T1000 (cell line): ENCODE results near the gene HMOX1.

Experiments used
- DNase-seq: peaks from one replicate; lab custom pipeline; 2025; ENCODE audit warnings: mixed read lengths; lab: John Stamatoyannopoulos, UW

The HMOX1 gene

GRCh38 chr22:35406443-35406842 is 25.5 kb downstream of the HMOX1 start:
- no peak for DNase-seq

- DNase-seq = no peak
Measured at GRCh38 chr22:35407362-35407761, 26.5 kb downstream of the HMOX1 start.

DNA sequence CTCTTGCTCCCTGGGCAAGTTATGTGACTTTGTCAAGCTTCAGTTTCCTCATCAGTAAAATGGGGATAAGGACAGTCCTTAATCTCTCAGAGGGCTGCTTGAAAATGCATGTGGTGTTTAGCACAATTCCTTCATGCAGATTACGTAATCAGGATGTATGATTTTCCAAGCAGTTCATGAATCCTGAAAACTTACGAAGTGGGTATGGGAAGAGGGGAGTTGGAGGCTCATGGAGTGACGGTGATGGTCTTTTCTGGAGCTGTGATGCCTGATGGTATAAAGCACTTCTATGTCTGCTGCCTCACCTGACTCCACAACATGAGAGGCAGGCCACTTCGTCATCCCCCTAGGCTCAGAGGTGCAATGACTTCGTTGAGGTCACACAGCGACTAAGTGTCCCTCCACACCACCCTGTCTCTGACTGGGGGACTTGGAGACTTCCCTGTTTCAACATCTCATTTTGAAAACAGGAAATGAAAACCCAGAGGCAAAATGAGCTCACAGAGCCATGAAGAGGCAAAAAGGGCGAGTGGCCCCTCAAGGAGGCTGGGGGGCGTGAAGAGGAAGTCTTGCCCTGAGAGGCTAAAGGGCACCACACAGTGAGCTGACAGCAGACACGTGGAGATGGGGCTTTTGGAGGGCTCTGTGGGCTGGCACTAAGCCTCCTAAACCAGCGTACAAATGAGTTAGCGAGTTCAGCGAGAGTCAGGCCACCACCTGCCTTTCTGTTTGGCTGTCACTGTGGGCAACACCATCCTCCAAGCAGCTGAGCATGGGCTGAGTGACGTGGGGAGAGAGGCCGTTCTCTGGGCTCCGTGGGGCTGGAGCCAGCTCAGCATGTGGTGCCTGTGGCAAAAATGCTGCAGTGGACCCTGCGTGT is 29.1 kb downstream of the HMOX1 start:
- DNase-seq = no peak

DNA sequence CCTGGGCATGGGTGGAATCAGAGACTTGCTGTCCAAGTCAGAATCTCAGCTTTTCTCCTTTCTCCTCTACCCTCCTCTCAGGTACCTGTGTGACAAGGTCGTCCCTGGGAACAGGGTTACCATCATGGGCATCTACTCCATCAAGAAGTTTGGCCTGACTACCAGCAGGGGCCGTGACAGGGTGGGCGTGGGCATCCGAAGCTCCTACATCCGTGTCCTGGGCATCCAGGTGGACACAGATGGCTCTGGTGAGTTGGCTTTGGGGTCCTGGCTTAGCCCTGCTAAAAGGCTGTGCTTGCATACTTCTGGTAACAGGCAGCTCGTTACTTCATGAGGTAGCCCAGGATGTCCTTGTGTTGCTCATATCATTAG is 29.8 kb downstream of the HMOX1 start:
- DNase-seq = no peak

GRCh38 chr22:35411102-35411501 is 30.2 kb downstream of the HMOX1 start:
- no peak for DNase-seq

GRCh38 chr22:35413624-35414023 is 32.7 kb downstream of the HMOX1 start:
- no peak for DNase-seq

- no peak for DNase-seq
Measured at GRCh38 chr22:35417606-35418005, 36.7 kb downstream of the HMOX1 start.

DNA sequence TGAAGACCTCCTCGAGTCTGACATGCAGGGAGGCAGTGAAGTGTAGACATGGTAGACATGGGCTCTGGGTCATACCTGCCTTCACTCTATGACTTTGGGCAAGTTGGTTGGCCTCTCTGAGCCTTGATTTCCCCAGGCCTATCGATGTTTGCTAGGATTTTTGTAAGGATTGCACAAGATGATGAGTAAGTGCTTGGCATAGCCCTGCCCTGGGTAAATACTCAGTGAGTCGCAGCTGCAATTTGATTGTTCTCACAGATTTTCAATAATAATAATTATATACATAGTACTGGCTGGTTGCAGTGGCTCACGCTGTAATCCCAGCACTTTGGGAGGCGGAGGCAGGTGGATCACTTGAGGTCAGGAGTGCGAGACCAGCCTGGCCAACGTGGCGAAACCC is 37.2 kb downstream of the HMOX1 start:
- DNase-seq = no peak

DNA sequence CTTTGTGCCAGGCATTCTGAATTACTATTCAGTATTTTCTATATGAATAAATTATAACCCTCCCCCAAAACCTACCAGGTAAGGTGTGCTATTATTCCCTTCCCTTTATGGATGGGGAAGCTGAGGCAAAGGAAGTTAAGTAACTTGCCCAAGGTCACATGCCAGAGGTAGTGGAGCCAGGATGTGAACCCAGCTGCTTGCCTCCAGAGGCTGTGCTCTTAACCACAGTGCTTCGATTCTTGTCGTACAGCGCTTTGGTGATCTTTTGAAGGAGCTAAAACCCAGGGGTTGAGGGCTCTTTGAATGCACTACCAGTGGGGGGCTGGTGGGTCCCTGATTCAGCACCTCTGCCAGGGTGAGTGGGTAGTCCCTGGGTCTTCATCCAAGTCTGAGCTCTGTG is 37.8 kb downstream of the HMOX1 start:
- no peak for DNase-seq

GRCh38 chr22:35419756-35420155 is 38.9 kb downstream of the HMOX1 start:
- no peak for DNase-seq

GRCh38 chr22:35421121-35421520 is 40.2 kb downstream of the HMOX1 start:
- no peak for DNase-seq

- DNase-seq = no peak
Measured at GRCh38 chr22:35422145-35422544, 41.2 kb downstream of the HMOX1 start.

DNA sequence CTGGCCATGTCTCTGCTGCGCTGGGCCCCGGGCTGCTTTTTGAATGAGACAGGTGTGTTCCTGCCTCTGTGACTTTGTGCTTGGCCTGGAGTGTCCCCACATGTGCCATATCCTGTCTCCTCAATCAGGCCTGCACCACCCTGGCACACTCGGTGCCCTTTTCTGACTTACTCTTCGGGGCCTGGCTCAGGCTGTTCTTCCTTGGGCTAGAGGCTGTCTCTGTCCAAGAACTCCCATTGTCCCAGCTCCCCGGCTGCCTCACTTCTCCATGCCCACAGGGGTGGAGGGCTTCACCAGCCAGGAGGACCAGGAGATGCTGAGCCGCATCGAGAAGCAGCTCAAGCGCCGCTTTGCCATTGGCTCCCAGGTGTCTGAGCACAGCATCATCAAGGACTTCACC is 42.0 kb downstream of the HMOX1 start:
- DNase-seq = no peak

DNA sequence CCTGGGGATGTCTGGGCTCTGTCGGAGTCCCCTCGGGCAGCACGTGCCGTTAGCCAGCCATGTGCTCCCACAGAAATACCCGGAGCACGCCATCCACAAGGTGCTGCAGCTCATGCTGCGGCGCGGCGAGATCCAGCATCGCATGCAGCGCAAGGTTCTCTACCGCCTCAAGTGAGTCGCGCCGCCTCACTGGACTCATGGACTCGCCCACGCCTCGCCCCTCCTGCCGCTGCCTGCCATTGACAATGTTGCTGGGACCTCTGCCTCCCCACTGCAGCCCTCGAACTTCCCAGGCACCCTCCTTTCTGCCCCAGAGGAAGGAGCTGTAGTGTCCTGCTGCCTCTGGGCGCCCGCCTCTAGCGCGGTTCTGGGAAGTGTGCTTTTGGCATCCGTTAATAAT is 43.2 kb downstream of the HMOX1 start:
- no peak for DNase-seq

DNA sequence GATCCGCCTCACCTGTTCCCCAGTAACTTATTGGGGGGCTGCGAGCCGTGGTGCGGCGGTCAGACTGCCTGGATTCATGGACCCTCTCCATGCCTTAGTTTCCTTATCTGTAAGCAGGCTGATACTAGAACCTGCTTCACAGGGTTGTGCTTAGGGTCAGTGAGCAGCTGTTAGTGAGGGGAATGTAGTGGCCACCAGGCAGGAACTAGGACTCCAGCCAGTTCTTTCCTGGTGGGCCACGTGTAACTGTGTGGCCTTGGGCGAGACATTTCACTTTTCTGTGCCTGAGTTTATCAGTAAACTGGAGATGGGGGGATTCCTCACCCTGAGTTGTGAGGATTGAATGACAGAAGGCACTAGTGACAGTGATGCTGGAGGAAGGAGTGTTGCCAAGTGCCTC is 43.9 kb downstream of the HMOX1 start:
- DNase-seq = no peak

DNA sequence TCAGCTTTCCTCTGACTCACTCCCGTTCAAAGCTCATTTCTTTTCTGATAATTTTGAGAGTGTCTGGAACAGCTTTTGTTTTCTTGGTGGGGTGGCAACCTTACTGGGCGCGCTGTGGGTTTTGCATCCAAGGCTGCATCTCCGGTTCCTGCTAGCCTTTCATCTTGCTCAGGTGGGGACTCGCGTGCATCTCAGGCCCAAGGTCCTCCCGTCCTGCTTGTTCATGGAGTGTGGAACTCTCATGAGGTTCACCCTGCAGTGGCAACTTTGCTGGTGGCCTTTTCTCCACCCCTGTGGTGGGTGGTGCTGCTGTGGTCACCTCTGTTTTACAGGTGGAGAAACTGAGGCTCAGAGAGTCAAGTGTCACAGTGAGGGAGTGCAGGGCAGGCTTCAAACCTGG is 44.6 kb downstream of the HMOX1 start:
- DNase-seq = no peak

GRCh38 chr22:35425971-35426800 is 45.3 kb downstream of the HMOX1 start:
- DNase-seq = no peak

DNA sequence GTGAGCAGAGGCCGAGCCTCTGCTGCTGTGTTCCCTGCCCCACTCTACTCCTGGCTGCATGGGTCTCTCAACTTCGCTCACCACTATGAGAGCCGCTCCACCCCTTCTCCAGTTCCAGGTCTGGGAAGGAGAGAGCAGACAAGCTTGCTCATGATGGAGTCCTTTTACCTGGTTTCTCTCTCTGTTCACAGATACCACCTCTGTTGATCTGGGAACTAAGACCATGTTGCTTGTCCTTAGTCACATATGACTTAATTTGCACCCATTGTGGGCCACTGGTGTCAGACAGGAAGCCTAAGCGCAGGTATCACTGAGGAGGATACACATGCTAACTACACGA is 45.9 kb downstream of the HMOX1 start:
- no peak for DNase-seq

DNA sequence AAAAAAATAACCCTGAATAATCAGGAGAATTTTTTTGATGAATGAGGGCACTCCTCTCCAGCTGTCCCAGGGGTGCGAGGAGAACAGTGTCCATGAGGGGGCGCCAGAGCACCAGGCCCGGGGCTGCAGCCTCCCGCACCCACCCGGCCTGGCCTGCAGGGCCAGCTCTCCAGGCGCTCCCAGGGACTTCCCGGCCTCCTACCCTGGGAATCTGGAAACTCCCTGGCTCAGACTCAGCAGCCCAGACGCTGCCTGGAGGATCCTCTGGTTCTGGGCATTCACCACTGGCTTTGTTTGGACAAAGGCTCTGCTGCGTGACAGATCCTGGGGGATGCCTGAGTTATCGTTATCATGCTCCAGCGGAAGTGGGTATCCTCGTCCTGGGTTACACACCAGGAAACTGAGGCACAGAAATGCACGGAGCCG is 50.0 kb downstream of the HMOX1 start:
- peak; percentile 89 for DNase-seq

GRCh38 chr22:35431483-35432227 is 50.8 kb downstream of the HMOX1 start:
- DNase-seq = no peak

DNA sequence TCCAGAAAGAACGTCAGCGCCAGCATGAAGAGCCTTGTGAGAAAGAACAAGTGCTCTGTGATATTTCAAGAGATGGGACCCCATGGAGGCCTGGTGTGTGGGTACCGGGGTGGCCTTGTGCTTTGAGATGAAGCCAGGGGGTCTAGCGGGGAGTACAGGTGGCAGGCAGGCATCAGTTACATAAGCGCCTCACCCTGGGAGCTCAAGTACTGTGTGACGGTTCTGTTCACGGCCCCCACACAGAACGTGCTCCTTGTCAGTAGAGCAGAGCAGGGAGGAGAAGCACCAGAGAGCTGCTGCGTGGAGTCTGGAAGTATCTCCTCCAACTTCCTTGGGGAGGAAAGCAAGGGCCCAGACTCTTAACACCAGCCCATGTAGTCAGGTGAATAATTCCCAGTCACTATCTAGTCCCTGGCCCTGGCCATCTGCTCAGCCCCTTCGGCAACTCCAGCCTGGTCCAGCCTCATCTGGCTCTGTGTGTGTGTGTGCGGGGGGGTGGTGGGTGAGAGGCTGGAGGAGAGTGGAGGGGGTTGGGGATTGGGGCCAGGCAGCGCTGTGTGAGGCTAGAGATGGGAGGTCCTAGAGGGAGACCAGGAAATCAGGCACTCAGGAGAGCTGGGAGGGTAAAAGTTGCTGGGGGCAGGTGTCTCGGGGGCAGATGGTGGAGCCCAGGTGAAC is 51.5 kb downstream of the HMOX1 start:
- DNase-seq = no peak

DNA sequence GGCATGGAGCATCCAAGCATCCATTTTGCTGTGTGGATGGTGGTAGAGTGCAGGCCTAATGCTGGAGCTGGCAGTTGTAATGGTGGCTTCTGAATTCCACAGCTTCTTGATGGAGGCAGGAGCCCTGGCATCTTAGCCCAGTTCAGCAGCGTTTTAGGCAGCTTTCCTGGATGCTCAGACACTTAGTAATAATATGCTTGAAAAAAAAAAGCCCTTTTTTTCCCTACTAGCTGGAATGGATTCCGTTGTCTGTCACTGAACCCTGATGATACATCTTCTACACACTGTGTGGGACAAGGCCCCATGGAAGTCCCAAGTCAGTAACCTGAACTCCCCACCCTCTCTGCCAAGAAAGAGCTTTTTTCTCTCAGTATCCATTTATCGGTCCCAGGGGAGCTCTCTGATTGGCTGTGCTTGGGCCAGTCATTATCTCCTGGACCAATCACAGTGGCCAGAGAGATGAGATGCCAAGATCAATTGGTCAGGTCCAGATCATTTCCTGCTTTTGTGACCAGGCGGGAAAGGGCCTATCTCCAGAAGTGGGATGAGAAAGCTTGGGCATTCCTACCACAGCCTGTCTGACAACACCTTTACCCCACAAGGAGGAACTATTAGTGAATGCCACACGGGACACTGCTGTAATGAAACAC is 53.3 kb downstream of the HMOX1 start:
- DNase-seq = no peak
